NB4 (cell line): Measurements from ENCODE around the gene SMC5.

ENCODE experiments used
- DNase-seq: peaks from one replicate; pipeline ENCODE4 v3.0.0; 2010; ENCODE audit warnings: low read depth
- H3K4me3 ChIP-seq: one replicate; pipeline ENCODE4 v1.5.1; 2011; ENCODE audit warnings: mild to moderate bottlenecking, low read depth, low read length, moderate library complexity
- MYC ChIP-seq: IDR thresholded peaks from 2 replicates; pipeline ENCODE4 v1.6.1; 2011; ENCODE audit warnings: low read depth, low read length
- POLR2A ChIP-seq: IDR thresholded peaks from 2 replicates; pipeline ENCODE4 v1.6.1; 2011; ENCODE audit warnings: mild to moderate bottlenecking; ENCODE audit not compliant: insufficient read length; ENCODE audit errors: extremely low read depth
- TF ChIP-seq, protein P1 (sequence below): IDR thresholded peaks from 2 replicates; pipeline ENCODE4 v1.6.1; 2011; ENCODE audit warnings: low read depth, low read length
- TF ChIP-seq, protein P2 (sequence below): IDR thresholded peaks from one replicate; pipeline ENCODE4 v1.5.1; 2012; ENCODE audit warnings: low read depth, low read length

Gene SMC5

DNA sequence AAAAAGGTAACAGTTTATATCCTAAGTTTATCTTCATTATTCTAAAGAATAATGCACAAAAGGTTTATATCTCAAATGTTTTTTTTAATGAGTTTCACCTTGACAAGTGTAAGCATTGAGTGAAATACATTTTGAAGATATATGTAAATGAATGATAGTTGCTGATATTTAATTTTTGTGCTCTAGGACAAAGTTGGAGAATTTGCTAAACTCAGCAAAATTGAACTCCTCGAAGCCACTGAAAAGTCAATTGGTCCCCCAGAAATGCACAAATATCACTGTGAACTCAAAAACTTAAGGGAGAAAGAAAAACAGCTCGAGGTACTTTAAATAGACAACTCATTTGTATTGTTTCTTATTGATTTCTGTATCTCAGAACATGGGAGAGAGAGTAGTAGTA is 19.5 kb downstream of the SMC5 start:
- H3K4me3 ChIP-seq, result no peak overlapping the region
- TF ChIP-seq MYC, result no peak
- no peak for TF ChIP-seq POLR2A
- TF ChIP-seq, protein P1, sequence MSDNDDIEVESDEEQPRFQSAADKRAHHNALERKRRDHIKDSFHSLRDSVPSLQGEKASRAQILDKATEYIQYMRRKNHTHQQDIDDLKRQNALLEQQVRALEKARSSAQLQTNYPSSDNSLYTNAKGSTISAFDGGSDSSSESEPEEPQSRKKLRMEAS, result no peak
- TF ChIP-seq, protein P2, sequence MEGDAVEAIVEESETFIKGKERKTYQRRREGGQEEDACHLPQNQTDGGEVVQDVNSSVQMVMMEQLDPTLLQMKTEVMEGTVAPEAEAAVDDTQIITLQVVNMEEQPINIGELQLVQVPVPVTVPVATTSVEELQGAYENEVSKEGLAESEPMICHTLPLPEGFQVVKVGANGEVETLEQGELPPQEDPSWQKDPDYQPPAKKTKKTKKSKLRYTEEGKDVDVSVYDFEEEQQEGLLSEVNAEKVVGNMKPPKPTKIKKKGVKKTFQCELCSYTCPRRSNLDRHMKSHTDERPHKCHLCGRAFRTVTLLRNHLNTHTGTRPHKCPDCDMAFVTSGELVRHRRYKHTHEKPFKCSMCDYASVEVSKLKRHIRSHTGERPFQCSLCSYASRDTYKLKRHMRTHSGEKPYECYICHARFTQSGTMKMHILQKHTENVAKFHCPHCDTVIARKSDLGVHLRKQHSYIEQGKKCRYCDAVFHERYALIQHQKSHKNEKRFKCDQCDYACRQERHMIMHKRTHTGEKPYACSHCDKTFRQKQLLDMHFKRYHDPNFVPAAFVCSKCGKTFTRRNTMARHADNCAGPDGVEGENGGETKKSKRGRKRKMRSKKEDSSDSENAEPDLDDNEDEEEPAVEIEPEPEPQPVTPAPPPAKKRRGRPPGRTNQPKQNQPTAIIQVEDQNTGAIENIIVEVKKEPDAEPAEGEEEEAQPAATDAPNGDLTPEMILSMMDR, result no peak
- DNase-seq, result no peak

DNA sequence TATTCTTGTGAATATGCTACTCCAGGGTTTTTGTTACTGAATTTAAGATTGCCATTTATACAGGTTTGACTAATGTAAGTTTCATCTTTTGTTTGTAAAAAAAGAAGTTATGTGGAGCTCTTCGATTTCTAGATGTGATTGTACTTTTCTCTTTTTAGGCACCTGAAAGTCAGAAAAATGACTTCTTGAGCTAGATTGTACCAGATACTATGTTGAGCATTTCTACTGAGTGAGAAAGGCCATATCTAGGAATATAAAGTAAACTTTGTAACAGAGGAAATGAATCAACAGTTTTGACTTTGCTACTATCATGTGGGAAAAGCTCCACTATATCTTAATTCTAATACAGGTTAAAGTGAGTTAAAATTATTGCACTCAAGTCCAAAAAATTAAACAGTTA is 25.1 kb downstream of the SMC5 start:
- TF ChIP-seq MYC, result no peak
- TF ChIP-seq, protein P2, result no peak
- TF ChIP-seq POLR2A, result no peak
- TF ChIP-seq, protein P1, result no peak
- DNase-seq, result no peak

DNA sequence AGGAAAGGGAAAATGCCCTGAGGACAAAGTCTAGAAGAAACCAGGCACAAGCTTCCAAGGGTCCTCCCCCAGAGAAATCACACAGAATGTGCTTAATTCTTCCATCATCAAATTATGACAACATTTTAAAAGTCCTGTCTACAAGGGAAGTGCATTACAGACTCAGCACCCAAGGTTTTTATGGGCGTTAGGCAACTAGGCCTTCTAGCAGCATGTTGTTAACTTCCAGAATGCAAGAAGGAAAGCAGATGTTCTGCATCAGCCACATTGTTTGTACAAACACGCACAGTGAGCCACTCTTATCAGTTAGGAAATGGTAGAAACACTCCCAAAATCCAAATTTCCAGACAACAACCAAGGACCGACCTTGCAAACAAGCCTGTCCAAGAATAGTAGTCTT is 26.5 kb downstream of the SMC5 start:
- no peak for DNase-seq
- H3K4me3 ChIP-seq, result no peak overlapping the region
- TF ChIP-seq, protein P1, result no peak
- TF ChIP-seq, protein P2, result no peak
- TF ChIP-seq POLR2A (no peak), MYC (no peak)

More for the DNA sequence above, 25.1 kb downstream of the SMC5 start:
- H3K4me3 ChIP-seq, result no peak overlapping the region

DNA sequence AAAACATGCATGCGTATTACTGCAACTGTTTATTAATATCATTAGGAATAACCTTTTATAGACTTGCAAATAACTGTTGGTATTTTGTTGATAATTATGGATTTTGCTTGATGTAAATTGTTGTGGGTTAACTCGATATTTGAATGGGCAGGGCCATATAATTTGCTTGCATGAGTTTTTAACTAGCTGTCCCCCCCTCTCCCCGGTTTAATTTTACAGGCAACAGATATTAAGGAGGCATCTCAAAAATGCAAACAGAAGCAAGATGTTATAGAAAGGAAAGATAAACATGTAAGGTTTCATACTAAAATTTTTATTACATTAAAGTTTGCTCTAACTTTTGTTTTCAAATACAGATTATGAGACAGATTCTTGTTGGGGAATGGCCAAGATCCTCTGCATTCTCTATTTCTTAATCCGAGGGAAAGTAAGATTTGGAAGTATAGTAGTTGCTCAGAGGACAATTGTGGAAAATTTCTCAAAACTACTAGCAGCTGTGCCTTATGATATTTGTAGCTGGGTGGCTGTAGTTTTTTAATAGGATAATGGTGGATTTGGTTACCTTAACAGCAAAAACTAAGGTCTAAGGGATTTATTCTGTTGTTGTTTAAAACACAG is 27.3 kb downstream of the SMC5 start:
- TF ChIP-seq MYC, result no peak
- TF ChIP-seq, protein P1, result no peak
- TF ChIP-seq POLR2A, result no peak
- TF ChIP-seq, protein P2, result no peak
- no peak for DNase-seq
- H3K4me3 ChIP-seq, result no peak overlapping the region

GRCh38 chr9:70290626-70291025 is 31.8 kb downstream of the SMC5 start:
- TF ChIP-seq, protein P2, result no peak
- TF ChIP-seq POLR2A (no peak), MYC (no peak)
- TF ChIP-seq, protein P1, result no peak
- DNase-seq, result no peak
- no peak overlapping the region for H3K4me3 ChIP-seq
